ENCODE measurements around the gene PTCD2.

PTCD2 gene

GRCh38 chr5:72352616-72353015 lies 32.4 kb downstream of the PTCD2 start:
- DNase-seq, result no peak

DNA sequence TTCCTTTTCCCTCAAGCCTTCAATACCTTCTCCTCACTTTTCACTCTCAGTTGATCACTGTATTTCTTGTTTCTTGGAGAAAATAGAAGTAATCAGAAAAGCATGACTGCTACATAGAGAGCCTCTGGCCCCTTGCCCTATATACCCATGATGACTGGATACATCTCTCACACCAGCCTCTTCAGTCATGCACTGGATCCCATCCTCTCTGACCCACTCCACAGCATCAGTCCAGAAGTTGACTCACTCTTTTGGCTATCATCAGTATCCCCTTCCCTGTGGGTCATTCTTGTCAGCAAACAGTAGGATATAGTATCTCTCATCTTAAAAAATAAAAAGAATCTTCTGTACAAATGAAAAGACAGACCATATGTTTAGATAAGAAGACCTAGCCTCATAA lies 32.9 kb downstream of the PTCD2 start:
- DNase-seq, result no peak

DNA sequence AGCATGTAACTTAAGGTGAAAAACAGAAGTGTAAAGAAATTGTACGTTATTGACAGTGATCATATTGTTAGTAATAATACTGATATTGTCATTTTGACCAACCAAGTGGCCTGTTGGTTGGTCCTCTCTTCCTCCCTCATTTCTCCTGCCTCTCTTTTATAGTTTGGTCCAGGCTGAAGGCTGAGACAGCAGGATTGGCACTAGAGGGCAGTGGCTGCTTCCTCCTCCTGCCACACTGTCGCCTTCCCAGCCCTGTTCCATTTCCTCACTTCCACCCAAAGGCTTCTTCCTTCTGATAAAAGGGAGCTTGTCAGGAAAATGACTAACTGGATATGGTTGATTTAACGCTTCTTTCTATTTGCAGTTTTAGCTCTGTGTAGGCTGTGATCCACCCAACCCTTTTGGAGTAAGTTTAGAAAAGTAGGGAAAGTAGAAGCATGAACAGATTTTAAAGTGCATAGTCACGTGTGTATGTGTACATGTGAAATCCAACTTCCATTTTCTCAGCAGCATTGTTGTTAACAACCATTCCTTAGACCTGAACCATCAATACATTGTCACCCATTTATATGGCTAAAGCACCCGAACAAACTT lies 35.6 kb downstream of the PTCD2 start:
- no peak for DNase-seq

- no peak for DNase-seq
These were observed 36.2 kb downstream of the PTCD2 start for GRCh38 chr5:72356361-72356760.

GRCh38 chr5:72358925-72359324 lies 38.8 kb downstream of the PTCD2 start:
- DNase-seq, result no peak

DNA sequence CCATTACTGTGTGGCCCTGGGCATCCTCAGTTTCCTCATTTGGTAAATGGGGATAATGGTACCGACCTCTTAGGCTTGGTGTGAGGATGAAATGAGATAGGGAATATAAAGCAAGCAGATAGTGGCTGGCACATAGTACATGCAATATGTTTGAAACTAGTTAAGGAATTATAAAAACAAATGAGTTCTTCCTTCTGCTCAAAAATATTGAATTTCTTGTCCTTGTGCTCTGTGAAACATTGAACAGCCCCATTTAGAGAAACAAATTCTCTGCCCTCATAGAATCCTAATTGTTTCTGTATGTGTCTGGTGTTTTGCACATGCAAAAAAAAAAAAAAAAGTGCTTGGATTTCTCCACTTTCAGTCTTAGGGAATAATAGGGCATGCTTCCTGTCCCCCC lies 39.7 kb downstream of the PTCD2 start:
- no peak for DNase-seq

DNA sequence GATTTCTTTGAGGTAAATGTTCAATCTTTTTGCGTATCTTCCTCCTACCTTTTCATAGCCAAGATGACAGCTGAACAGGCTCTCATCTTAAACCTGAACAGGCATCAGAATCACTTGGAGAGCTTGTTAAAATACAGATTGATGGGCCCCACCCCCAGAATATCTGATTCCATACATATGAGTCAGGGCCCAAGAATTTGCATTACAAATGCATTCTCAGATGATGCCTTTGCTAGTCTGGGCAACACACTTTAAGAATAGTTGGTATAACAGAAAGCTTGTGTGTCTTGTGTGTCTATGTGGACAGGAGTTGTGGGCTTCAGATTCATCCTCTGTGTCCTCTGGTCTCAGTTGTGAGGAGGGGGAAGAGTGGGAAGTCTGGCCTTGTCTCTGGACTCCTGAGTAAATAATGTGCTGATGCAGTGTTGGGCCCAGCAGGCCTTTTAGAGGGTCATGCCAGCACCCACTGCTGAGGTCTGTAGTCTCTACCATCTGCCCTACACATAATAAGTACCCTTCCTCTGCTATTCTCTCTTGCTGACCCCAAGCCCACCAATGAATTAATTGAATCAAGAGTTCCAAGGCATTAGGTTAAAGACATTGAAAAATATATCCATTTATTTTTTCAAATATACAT lies 43.1 kb downstream of the PTCD2 start:
- no peak for DNase-seq

GRCh38 chr5:72364171-72364570 lies 44.0 kb downstream of the PTCD2 start:
- no peak for DNase-seq

- DNase-seq, result no peak
These were observed 44.8 kb downstream of the PTCD2 start for GRCh38 chr5:72364951-72365350.

- no peak for DNase-seq
These were observed 46.3 kb downstream of the PTCD2 start for GRCh38 chr5:72366324-72366976.

GRCh38 chr5:72368271-72368670 lies 48.1 kb downstream of the PTCD2 start:
- no peak for DNase-seq

- DNase-seq, result no peak
These were observed 49.1 kb downstream of the PTCD2 start for GRCh38 chr5:72369301-72369700.

- no peak for DNase-seq
These were observed 49.5 kb downstream of the PTCD2 start for GRCh38 chr5:72369711-72370110.

DNA sequence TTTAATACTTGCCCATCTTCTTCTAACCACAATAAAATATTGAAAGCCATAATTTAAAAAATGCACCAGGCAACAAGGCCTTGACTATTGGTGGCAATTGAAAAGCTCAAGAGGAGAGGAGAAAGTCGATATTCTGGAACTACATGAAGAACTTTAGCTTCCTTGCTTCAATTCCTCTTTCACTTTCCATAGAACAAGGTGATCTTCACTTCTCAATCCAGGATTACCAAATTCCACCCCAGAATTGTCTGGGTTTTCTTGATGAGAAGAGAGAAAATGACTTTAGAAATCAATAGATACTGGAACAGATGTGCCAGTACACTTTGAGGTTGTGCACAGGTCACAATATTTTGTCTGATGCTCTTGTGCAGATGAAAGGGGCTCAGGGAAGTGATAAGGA lies 52.2 kb downstream of the PTCD2 start:
- no peak for DNase-seq

DNA sequence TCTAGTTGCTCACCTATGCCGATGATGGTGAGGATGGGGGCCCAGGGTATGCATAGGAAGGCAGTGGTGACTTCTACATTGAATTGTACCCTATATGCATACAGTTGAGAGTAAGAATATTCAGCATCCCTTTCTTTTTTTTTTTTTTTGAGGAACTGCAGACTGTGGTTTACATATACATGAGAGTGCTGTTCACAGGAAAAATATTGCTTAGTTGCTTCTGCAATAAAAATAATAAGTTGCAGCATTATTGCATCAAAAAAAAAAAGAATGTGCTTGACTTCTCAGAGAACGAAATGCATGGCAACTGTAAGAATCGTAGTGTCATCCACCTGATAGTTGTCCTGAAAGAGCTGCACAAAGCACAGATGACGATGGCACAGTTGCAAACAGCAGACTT lies 52.8 kb downstream of the PTCD2 start:
- no peak for DNase-seq

DNA sequence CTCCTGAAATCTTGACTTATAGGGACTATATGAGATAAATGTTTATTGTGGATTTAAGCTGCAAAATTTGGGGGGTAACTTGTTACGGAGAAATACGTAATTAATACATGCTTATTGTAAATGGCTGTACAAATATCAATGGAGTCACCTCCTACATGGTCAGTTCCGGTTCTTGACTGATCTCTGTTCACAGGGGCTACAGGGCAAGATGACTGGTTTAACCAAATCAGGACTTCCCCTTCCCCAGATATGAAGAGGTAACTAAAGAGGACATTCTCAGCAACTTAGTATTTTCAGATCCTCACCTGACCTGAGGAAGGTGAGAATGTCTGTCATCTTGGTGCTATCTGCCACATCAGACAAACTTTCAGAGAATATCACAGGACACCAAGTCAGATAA lies 54.7 kb downstream of the PTCD2 start:
- no peak for DNase-seq

GRCh38 chr5:72376381-72376780 lies 56.2 kb downstream of the PTCD2 start:
- DNase-seq, result no peak

GRCh38 chr5:72377910-72378638 lies 57.9 kb downstream of the PTCD2 start:
- DNase-seq, result no peak

DNA sequence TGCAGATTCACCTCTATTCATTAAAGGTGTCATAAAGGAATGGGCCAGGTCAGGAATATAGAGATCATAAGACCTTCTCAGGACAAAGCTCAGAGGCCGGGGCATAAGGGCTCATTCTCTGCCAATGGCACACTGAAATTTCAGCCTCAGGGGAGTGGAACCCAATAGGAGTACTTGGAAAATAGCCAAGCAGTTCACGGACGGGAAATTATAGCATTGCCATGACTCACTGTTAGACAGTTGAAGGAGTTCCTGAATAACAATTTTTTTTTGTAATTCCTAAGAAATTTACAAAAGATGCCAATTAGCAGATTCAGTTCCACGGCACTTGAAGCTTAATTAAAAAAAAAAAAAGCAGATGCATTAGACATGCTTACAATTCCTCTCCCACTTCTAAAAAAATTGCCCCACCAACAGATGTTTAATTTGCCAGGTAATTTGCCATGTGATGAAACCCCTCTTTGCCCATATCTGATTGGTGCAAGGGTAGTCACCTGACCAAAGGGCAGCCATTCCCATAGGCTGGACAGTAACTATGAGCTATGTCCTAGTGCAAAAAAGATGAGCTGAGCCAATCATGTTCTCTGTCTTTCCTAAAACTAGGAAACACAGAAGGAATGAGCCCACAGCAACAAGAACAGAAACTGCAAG lies 58.6 kb downstream of the PTCD2 start:
- no peak for DNase-seq

- DNase-seq, result no peak
These were observed 59.8 kb downstream of the PTCD2 start for GRCh38 chr5:72379936-72380335.

GRCh38 chr5:72380492-72381274 lies 60.5 kb downstream of the PTCD2 start:
- no peak for DNase-seq

DNA sequence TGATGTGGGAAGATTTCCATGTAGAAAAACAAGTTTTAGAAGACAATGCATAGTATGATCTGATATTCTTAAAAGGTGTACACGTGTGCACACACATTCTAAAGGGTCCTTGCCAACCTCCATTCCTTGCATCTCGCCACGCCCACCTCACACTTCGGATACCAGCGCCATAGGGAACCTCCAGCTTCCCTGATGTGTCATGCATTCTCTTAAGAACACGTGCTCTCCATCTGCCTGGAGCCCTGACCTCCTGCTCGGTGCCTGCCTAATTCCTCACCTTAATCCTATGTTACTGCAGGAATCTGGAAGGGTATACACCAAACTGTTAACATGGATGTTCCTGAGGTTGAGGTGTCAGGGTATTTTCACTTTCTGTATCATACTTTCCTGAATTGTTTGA lies 63.1 kb downstream of the PTCD2 start:
- DNase-seq, result no peak

- DNase-seq, result no peak
These were observed 63.6 kb downstream of the PTCD2 start for GRCh38 chr5:72383726-72384125.

Data from cortex of kidney (tissue), 1 donor.